ENCODE data around the gene GPR107.

DNA sequence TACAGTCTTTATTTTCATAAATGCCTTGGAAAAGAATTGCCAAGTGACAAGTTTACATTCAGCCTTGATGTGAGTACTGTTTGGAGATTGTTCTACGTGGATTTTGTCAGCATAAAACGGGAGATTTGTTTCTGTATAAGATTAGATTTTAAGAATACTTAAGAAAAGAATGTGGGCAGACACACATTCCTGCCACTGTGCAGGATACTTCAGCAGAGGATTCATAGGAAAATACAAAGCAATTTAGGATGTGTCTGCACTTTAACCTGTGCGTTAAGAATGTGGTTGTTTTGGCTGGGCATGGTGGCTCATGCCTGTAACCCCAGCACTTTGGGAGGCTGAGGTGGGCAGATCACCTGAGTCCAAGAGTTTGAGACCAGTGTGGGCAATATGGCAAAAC is 37.2 kb downstream of the GPR107 start:
- TF ChIP-seq EP300 (IDR thresholded peaks at IDR 0.05) (no peak), POLR2AphosphoS5 (IDR thresholded peaks at IDR 0.05) (no peak)
- TF ChIP-seq, protein P1, sequence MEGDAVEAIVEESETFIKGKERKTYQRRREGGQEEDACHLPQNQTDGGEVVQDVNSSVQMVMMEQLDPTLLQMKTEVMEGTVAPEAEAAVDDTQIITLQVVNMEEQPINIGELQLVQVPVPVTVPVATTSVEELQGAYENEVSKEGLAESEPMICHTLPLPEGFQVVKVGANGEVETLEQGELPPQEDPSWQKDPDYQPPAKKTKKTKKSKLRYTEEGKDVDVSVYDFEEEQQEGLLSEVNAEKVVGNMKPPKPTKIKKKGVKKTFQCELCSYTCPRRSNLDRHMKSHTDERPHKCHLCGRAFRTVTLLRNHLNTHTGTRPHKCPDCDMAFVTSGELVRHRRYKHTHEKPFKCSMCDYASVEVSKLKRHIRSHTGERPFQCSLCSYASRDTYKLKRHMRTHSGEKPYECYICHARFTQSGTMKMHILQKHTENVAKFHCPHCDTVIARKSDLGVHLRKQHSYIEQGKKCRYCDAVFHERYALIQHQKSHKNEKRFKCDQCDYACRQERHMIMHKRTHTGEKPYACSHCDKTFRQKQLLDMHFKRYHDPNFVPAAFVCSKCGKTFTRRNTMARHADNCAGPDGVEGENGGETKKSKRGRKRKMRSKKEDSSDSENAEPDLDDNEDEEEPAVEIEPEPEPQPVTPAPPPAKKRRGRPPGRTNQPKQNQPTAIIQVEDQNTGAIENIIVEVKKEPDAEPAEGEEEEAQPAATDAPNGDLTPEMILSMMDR (IDR thresholded peaks at IDR 0.05): peak in 3 of 4 experiments; percentile 11 to 31 (median 31)
